NCI-H748 (cell line): ENCODE results near the gene AP5B1.
A peak's percentile ranks its signal among the peaks of the same experiment; 100 is the strongest.

Source experiments
- DNase-seq: peaks from one replicate; lab custom pipeline; 2025; ENCODE audit not compliant: unreplicated experiment; lab: John Stamatoyannopoulos, UW

AP5B1 gene

GRCh38 chr11:65780770-65781151 is at the start of gene AP5B1:
Gene AP5B1, minus strand, starts transcription at chr11:65780976. Its CDS starts 385 bp downstream, at chr11:65780591.
- DNase-seq = peak; percentile 62

- no peak for DNase-seq
These were observed 48.7 kb upstream of the AP5B1 start for GRCh38 chr11:65829459-65829858.

GRCh38 chr11:65826984-65827735 is 46.4 kb upstream of the AP5B1 start:
- no peak for DNase-seq

- no peak for DNase-seq
These were observed 42.2 kb upstream of the AP5B1 start for GRCh38 chr11:65822776-65823528.

GRCh38 chr11:65821107-65821506 is 40.3 kb upstream of the AP5B1 start:
- no peak for DNase-seq

GRCh38 chr11:65817835-65818680 is 37.3 kb upstream of the AP5B1 start:
- peak; percentile 86 for DNase-seq

GRCh38 chr11:65817312-65817834 is 36.6 kb upstream of the AP5B1 start:
- DNase-seq = no peak

GRCh38 chr11:65816696-65817095 is 35.9 kb upstream of the AP5B1 start:
- no peak for DNase-seq

GRCh38 chr11:65814986-65815565 is 34.3 kb upstream of the AP5B1 start:
- DNase-seq = no peak

- no peak for DNase-seq
These were observed 33.6 kb upstream of the AP5B1 start for GRCh38 chr11:65814131-65814985.

- no peak for DNase-seq
These were observed 31.1 kb upstream of the AP5B1 start for GRCh38 chr11:65811764-65812475.

- no peak for DNase-seq
These were observed 29.5 kb upstream of the AP5B1 start for GRCh38 chr11:65810046-65810868.

GRCh38 chr11:65809496-65809895 is 28.7 kb upstream of the AP5B1 start:
- no peak for DNase-seq

GRCh38 chr11:65808744-65809341 is 28.1 kb upstream of the AP5B1 start:
- DNase-seq = no peak

GRCh38 chr11:65806979-65807378 is 26.2 kb upstream of the AP5B1 start:
- DNase-seq = no peak

GRCh38 chr11:65803797-65804492 is 23.2 kb upstream of the AP5B1 start:
- no peak for DNase-seq

GRCh38 chr11:65802841-65803240 is 22.1 kb upstream of the AP5B1 start:
- no peak for DNase-seq
